ENCODE measurements around the gene HMCN1.

DNA sequence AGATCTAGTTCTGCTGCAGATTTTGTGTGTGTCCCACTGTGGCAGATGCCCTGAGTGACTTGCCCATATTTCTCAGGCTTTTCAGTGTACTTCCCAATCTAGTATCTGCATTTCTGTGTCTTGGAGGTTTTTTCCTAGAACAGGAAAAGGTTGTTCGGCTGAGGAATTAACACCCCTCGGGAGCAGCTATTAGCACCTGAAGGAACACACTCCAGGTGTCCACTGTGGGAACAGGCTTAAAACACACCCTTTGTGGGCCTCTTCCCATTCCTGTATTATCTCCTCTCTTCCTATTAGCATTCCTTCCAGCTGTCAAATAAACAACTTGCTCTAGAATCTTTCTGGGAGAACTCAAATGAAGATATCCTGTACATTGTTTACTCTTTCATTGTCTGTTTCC lies 178.3 kb downstream of the HMCN1 start:
- TF ChIP-seq, protein P1, sequence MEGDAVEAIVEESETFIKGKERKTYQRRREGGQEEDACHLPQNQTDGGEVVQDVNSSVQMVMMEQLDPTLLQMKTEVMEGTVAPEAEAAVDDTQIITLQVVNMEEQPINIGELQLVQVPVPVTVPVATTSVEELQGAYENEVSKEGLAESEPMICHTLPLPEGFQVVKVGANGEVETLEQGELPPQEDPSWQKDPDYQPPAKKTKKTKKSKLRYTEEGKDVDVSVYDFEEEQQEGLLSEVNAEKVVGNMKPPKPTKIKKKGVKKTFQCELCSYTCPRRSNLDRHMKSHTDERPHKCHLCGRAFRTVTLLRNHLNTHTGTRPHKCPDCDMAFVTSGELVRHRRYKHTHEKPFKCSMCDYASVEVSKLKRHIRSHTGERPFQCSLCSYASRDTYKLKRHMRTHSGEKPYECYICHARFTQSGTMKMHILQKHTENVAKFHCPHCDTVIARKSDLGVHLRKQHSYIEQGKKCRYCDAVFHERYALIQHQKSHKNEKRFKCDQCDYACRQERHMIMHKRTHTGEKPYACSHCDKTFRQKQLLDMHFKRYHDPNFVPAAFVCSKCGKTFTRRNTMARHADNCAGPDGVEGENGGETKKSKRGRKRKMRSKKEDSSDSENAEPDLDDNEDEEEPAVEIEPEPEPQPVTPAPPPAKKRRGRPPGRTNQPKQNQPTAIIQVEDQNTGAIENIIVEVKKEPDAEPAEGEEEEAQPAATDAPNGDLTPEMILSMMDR (conservative IDR thresholded peaks at IDR 0.05), result no peak
- no peak for TF ChIP-seq EZH2 (IDR thresholded peaks at IDR 0.05; ENCODE audit: low read depth)
